AG10803 (cell line): ENCODE measurements around the gene MT1E.
"Not testable (repeated sequence)": the region's sequence is repeated elsewhere in the genome, so short reads cannot be mapped to it uniquely, and the experiment has no call there.

Source experiments
- DNase-seq: peaks from one replicate; pipeline ENCODE4 v3.0.0; 2010; ENCODE audit warnings: low read depth
- H3K4me3 ChIP-seq: 2 replicates; pipeline ENCODE4 v1.5.1; 2011; ENCODE audit warnings: mild to moderate bottlenecking, low read length, control low read depth
- CTCF ChIP-seq: conservative IDR thresholded peaks from 2 replicates; pipeline ENCODE4 v1.5.1; 2011; ENCODE audit warnings: mild to moderate bottlenecking, low read length, control low read depth, inconsistent platforms

Gene MT1E

GRCh38 chr16:56618138-56618537 lies 7.4 kb upstream of the MT1E start:
- DNase-seq = no peak
- no peak overlapping the region for H3K4me3 ChIP-seq
- no peak for TF ChIP-seq CTCF

- no peak overlapping the region for H3K4me3 ChIP-seq
- TF ChIP-seq CTCF = no peak
- DNase-seq = no peak
Measured at GRCh38 chr16:56620339-56620897, 5.2 kb upstream of the MT1E start.

DNA sequence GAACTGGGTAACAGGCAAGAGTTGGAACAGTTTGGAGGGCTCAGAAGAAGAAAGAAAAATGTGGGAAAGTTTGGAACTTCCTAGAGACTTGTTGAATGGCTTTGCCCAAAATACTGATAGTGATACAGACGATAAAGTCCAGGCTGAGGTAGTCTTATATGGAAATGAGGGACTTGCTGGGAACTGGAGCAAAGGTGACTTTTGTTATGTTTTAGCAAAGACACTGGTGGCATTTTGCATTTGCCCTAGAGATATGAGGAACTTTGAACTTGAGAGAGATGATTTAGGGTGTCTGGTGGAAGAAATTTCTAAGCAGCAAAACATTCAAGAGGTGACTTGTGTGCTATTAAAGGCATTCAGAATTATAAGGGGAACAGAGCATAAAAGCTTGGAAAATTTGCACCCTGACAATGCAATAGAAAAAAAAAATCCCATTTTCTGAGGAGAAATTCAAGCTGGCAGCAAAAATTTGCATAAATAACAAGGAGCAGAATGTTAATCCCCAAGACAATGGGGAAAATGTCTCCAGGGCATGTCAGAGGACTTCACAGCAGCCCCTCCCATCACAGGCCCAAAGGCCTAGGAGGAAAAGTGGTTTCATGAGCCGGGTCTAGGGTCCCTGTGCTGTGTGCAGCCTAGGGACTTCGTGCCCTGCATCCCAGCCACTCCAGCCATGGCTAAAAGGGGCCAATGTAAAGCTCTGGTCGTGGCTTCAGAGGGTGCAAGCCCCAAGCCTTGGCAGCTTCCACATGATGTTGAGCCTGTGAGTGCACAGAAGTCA lies 3.7 kb upstream of the MT1E start:
- H3K4me3 ChIP-seq, DNase-seq: not testable (repeated sequence)

- not testable (repeated sequence) for H3K4me3 ChIP-seq, DNase-seq
Measured at GRCh38 chr16:56623184-56623583, 2.4 kb upstream of the MT1E start.

- no peak for TF ChIP-seq CTCF
- H3K4me3 ChIP-seq = no peak overlapping the region
- DNase-seq = no peak
Measured at GRCh38 chr16:56623637-56624036, 1.9 kb upstream of the MT1E start.

DNA sequence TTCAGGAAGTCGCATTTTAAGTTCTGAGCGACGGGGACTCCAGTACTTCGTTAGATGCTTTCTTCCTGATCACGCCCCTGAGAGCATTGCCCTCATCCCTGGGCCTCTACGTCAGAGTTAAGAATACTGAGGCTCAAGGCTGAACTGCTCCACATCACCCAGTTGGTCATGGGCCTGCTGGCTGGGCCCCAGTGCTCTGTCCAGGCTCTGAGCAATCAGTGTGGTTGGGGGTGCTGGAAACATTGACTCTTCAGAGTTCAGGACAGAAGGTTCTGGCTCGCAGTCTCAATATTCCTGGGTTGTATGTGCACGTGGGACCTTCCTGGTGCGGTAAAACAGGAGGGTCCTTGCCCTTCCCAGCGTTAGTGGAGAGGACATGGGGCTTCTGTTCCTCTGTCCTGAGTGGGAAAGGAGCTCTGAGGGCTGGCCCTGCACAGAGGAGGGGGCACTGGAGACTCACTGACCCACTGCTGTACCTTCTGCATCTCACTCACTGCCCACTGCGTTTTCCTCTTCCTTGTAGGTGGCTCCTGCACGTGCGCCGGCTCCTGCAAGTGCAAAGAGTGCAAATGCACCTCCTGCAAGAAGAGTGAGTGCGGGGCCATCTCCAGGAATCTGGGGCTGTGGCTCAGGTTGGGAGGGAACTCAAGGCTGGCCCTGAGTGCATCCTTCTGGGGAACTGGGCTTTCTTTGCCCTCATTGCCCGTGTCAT lies 518 bp downstream of the MT1E start:
- no peak for TF ChIP-seq CTCF
- DNase-seq = peak; percentile 74
- H3K4me3 ChIP-seq = peak overlapping the region; percentile 74

GRCh38 chr16:56626685-56627084 lies 1.1 kb downstream of the MT1E start:
- H3K4me3 ChIP-seq = peak overlapping the region; percentile 74
- no peak for TF ChIP-seq CTCF
- no peak for DNase-seq
